K562 (cell line): Measurements from ENCODE around the gene GNAQ. TPM values are rescaled to one million over a fixed set of nuclear protein-coding genes. Genes with fewer than 3 reads are reported as not detected.

Experiments used
- EP400 ChIP-seq: fragments of 450-650 bp; IDR thresholded peaks from 2 replicates; pipeline ENCODE4 v1.6.1; 2017; ENCODE audit warnings: antibody characterized with exemption, mild to moderate bottlenecking, moderate library complexity
- FOXO4 ChIP-seq: fragments of 450-650 bp; formaldehyde crosslinking; IDR thresholded peaks from 2 replicates; pipeline ENCODE4 v1.4.0; 2020; ENCODE audit warnings: mild to moderate bottlenecking, moderate library complexity
- GATAD2A ChIP-seq: fragments of 450-650 bp; IDR thresholded peaks from 2 replicates; pipeline ENCODE4 v1.6.1; 2017
- HLTF ChIP-seq: fragments of 450-650 bp; IDR thresholded peaks from 2 replicates; pipeline ENCODE4 v1.6.1; 2016
- NBN ChIP-seq: fragments of 450-650 bp; IDR thresholded peaks from 2 replicates; pipeline ENCODE4 v1.6.1; 2016; ENCODE audit warnings: low read depth, mild to moderate bottlenecking
- POLR2G ChIP-seq: fragments of 200-400 bp; formaldehyde crosslinking; IDR thresholded peaks from 2 replicates; pipeline ENCODE4 v1.6.1; 2017; ENCODE audit warnings: low read depth, mild to moderate bottlenecking, antibody characterized with exemption, low read length, moderate library complexity
- TCF15 ChIP-seq: fragments of 250-450 bp; sonication (Bioruptor Pico); IDR thresholded peaks from 2 replicates; pipeline ENCODE4 v1.8.0; 2022; ENCODE audit warnings: moderate library complexity, mild to moderate bottlenecking, inconsistent platforms
- USF2 ChIP-seq: sonication (generic); formaldehyde crosslinking; IDR thresholded peaks from 2 replicates; pipeline ENCODE4 v1.5.0; 2020; ENCODE audit warnings: missing genetic modification reagents
- VEZF1 ChIP-seq: fragments of 200-800 bp; sonication (Bioruptor generic); IDR thresholded peaks from 2 replicates; pipeline ENCODE4 v1.6.1; 2017; ENCODE audit warnings: missing genetic modification characterization, missing compliant biosample characterization
- ZBTB49 ChIP-seq: sonication (generic); formaldehyde crosslinking; IDR thresholded peaks from 2 replicates; pipeline ENCODE4 v1.8.0; 2022; ENCODE audit warnings: missing genetic modification reagents, mild to moderate bottlenecking, borderline replicate concordance
- ZC3H8 ChIP-seq: fragments of 450-650 bp; IDR thresholded peaks from 2 replicates; pipeline ENCODE4 v1.6.1; 2017
- ZNF518B ChIP-seq: fragments of 250-450 bp; sonication (Bioruptor Pico); IDR thresholded peaks from 2 replicates; pipeline ENCODE4 v1.5.0; 2021; ENCODE audit warnings: mild to moderate bottlenecking, moderate library complexity
- ZNF592 ChIP-seq: fragments of 450-650 bp; IDR thresholded peaks from 2 replicates; pipeline ENCODE4 v1.6.1; 2017; ENCODE audit warnings: antibody characterized with exemption, mild to moderate bottlenecking
- polyA plus RNA-seq, 8 experiments: library from polyadenylated mRNA; depleted of rRNA in 4 of 8; stranded (reverse) in 5 of 8; unstranded in 3 of 8; fragments of >200 nt; fragmentation: Nextera tagmentation in 2 of 8; fragmentation: Illumina TruSeq in 1 of 8; extraction: Ambion mirVana in 2 of 8; extraction: Trizol in 1 of 8; gene quantifications; 2 replicates each; pipeline versions ENCODE4 v1.2.1 to v1.2.3, GENCODE V29; 2011 to 2014; ENCODE audit warnings: inconsistent platforms in 1 of 8, missing spikeins in 1 of 8
- total RNA-seq, 7 experiments: library from RNA; depleted of rRNA in 6 of 7; stranded (reverse); fragments of >200 nt in 6 of 7; fragmentation: Illumina TruSeq in 2 of 7; extraction: Trizol in 2 of 7; gene quantifications; 2 replicates each; pipeline versions ENCODE4 v1.2.1 to v1.2.3, GENCODE V29; 2011 to 2021; ENCODE audit warnings: low replicate concordance in 1 of 7

The GNAQ gene
- total and polyA plus RNA-seq, 9 of the 15 experiments (the other 6 are each of a cell fraction or from before 2014, with no cell fraction given), result 4.8 to 27.9 (median 17.5) TPM

- peak; percentile 43; the same call in 1 of the 2 replicates for TF ChIP-seq USF2
- no peak for TF ChIP-seq GATAD2A
- no peak for TF ChIP-seq EP400
- TF ChIP-seq FOXO4, result no peak
- TF ChIP-seq NBN, result no peak
- TF ChIP-seq HLTF, result no peak
- TF ChIP-seq POLR2G, result no peak
- TF ChIP-seq ZNF518B, result no peak
- no peak for TF ChIP-seq VEZF1
- no peak for TF ChIP-seq ZBTB49 (CRISPR knock-in tag)
- no peak for TF ChIP-seq ZC3H8
- peak; percentile 66; the same call in 1 of the 2 replicates for TF ChIP-seq ZNF592
- no peak for TF ChIP-seq TCF15 (CRISPR knock-in tag)
These were observed 74.0 kb downstream of the GNAQ start (continued) for GRCh38 chr9:77957652-77958051.
